GM19238 (cell line): ENCODE measurements around the gene ADI1.
"Not testable (repeated sequence)": the region's sequence is repeated elsewhere in the genome, so short reads cannot be mapped to it uniquely, and the experiment has no call there.

ENCODE experiments used
- DNase-seq: peaks from one replicate; pipeline ENCODE4 v3.0.0; 2011; ENCODE audit warnings: low spot score; ENCODE audit not compliant: insufficient read length

Gene ADI1

GRCh38 chr2:3464401-3465005 is 54.8 kb downstream of the ADI1 start:
- no peak for DNase-seq

DNA sequence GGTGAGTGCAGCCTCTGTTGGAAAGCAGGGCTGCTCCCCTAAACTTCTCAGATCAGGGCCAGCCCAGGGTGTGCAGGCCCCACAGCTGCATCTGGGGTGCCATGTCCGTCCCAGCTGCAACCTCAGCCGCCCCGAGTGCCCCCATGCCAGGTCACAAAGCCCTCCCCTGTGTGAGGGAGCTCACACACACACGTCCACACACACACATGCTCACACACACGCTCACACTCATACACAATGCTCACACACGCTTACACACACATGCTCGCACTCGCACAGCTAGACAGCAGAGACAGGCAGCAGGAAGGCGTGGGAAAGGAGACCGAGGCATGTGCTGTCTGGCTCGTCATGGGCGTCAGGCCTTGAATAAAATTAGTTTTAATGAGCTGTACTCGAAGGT is 55.4 kb downstream of the ADI1 start:
- no peak for DNase-seq

DNA sequence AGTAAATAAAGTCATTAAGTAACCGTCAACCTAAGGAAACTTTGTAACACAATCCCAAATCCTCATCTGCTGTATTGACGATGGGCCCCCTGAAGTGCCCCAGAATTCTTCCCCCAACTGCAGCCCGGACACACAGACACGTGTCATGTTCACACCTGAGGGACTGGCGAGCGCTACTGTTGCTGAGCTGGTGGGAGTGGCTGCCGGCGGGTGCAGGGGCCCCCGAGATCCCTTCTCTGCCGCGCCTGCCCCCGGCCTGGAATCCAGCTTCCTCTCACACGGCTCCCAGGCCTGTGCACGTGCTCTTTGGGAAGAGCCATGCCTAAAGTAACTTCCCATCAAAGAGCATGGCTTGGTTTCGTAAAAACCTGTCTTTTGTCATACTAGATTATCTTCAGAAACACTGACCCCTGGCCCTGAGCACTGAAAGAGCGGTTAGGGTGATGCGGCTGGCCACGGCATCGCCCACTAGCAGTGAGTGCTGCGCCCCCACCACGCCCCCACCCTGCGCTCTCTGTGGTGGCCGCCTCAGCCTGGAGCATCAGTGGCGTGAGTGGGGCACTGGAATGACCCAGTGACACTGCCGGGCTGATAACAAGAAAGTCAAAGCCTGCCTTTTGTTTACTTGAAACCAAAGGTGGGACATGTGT is 56.0 kb downstream of the ADI1 start:
- DNase-seq: no peak

- no peak for DNase-seq
These were observed 56.7 kb downstream of the ADI1 start for GRCh38 chr2:3462493-3463104.

GRCh38 chr2:3461801-3462492 is 57.4 kb downstream of the ADI1 start:
- DNase-seq: peak; percentile 69

- DNase-seq: no peak
These were observed 58.2 kb downstream of the ADI1 start for GRCh38 chr2:3460831-3461800.

DNA sequence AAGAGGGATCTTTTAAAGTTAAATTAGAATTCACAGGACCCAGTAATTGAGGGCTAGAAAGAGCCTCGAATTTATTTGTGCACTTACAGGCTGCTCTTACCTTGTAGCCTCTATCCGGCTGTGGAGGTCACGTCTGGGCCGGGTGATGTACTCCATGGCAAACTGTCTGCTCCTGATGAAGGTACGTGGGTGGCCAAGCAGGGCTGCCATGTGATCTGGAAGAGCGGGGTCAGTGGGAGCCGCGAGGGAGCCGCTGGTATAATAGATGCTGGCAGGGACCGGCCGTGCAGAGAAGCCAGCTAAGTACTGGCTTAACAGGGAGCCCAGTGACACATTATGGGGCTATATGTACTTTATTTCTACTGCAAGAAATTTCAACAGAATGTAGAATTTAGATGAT is 59.2 kb downstream of the ADI1 start:
- DNase-seq: no peak

DNA sequence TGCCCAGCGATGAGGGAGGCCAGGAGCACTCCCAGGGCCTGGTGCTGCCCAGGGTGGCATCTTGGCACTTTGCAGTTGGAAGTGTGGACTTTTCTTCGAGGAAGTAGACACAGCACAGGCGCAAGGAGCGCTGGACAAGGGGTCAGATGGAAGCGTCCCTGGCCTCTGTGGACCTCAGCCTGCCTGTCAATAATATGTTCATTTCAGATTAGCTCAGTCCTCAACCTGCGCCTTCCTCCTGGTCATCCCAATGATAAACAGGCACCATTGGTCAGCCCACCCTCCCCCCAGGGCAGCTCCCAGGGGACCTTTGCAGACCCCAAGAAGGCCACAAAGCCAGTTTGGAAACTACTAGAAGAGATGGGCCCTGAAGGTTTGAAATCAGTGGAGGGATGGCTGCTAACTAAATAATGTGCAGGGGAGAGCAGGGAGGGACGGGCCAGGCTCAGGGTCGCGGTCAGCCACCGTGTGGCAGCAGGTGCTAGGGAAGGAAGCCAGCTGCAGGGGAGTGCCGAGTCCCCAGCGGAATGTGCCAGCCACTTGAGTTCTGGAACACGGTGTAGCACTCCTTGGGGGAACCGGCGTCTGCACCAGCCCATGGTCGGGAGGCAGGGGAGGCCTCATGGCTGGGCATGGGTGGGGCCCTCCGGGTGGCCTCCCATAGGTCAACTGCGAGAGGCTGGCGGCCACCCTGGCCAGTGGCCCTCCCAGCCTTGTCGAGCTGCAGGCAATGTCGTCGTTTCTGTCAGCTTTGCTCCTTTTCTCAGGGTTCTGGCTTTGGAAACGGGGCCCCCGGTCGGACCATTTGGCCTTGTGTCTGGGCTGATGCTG is 59.9 kb downstream of the ADI1 start:
- no peak for DNase-seq

DNA sequence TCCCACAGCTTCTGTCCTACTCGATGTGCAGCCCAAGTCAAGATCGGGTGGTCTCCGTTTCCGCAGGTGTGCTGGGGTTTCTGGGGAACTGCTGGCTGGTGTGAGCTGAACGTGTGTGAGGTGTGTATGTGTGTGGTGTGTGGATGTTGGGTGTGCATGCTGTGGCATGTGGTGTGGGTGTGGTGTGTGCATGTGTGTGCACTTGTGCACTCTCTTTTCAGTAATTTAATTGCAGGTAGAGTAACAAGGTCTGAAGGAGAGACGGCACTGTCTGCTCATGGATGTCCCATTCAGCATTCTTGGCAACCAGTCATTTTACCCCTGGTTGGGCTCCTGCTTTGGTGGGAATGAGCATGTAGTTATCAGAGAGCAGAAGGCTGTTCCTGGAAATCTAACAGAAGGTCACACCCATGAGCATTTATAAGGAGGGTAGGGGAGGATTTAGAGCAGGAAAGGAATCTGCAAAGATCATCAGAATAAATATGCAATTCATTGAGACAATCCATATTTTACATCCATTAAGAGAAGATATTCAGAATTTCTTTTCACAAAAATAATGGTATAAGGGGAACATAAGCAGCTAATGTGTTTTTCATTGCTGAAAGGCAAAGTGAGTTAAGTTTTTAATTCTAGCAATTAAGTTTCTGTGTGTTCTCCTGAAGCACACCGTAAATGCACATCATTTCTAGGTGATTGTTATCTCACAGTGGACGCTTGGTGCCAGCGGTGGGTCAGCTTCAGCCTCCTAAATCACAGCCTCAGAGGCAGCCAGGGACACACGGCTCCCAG is 60.7 kb downstream of the ADI1 start:
- DNase-seq: no peak

DNA sequence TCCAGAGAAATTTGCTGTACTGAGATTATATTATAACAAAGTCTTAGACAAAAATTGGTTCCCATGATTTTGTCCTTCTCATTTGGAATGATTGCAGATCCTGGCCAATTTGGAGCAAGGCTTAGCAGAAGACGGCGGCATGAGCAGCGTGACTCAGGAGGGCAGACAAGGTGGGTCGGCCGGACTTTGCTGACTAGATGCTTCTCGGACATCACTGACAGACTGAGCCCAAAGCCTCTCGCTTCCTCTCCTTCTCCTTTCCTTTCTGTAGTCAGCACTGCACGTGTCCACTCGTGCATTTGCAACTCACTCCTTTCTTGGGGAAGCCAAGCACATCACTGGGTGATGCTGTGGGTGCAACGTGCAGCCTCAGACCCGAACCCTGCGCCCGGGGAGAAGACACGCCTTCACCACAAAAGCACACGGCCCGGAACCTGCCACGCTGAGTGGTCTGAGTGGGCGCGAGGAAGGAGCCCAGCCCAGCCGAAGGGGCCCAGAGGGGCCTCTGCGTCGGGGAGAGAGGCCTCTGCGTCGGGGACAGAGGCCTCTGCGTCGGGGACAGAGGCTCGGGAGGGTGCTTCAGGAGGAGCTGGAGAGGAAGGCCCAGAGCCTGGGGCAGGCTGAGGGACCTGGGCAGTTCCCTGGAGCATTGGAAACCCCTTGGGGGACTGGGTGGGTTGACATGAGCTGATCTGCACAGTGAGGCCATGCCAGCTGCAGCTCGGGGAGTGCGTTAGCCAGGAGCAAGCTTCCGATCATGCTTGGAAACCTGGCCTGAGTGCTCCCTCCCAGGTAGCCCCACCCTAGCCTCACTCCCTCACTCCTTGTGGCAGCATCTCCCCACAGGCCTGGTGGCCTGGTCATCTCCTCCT is 61.6 kb downstream of the ADI1 start:
- DNase-seq: no peak

DNA sequence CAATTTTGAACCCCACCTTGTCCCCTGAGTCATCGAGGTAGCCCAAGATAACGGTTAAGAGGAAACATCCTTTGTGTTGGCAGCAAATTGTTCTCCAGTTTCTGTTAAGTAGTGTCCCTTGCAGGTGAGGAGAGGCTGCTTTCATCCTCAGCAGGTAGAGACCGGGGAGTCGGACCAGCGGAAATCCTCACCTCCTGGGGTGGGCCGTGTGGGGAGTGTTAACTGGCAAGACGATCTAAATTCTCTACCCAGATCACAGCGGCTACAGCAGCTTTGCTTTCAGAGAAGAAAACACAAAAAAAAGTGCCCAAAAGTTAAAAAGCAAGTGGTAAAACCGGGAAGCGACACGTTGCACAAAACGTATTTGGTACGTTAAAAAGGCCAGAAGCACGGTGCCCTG is 63.2 kb downstream of the ADI1 start:
- no peak for DNase-seq

- DNase-seq: no peak
These were observed 64.5 kb downstream of the ADI1 start for GRCh38 chr2:3454802-3455201.

GRCh38 chr2:3454005-3454404 is 65.3 kb downstream of the ADI1 start:
- not testable (repeated sequence) for DNase-seq

DNA sequence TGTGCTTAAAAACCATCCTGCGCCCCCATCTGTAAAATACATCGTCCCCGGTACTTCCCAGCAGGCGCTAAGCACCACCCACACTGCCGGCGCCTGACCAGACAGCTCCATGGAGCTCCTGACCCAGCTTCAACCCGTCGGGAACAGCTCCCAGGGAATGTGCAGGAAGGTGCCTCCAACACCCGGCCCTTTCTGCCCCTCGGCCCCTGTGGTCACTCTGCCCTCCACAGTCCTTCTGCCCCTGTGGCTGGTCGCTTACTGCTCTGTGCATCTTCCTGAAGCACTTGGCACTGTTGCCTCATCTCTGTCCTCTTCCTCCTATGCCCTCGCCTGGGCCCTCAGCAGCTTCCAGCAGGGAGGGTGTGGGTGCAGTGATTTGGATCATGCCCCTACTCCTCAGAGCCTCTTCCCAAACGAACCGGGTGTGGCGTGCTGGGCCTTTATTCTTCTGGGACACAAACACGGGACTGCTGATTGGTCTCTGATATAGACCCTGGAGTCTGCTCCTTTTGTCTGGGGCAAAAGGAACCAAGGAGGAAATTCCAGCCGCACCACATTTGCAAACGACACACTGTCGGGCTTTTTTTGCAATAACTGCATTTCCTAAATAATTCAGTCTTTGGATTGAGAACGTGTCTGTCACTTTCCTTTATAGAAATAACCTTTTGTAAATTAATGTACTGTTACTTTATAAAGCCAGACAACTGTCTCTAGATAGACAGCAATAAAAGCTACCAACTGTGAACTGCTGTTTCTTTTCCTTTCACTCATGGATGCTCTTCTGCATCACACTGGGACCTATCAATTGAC is 65.9 kb downstream of the ADI1 start:
- no peak for DNase-seq

GRCh38 chr2:3451926-3452671 is 67.2 kb downstream of the ADI1 start:
- DNase-seq: no peak

DNA sequence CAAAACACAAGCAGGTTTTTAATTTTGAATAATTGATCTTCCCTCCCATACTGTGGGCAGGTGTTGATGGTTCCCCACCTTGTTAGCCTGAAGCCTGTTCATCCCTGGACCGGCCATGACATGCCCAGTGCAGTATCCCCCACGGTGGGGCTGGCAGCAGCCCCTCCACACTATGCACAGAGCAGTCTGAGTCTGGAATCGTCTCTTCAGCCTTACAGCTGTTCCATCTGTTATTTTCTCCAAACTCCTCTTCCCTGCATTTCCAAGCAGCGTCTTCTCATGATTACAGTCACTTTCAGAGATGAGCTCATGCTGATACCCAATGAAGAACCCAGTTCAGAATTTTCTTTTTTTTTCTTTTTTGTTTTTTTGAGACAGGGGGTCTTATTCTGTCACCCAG is 68.2 kb downstream of the ADI1 start:
- DNase-seq: no peak

- DNase-seq: no peak
These were observed 68.8 kb downstream of the ADI1 start for GRCh38 chr2:3450385-3451010.
